ENCODE data around the gene NSUN5. TPM values are rescaled to one million over a fixed set of nuclear protein-coding genes. Genes with fewer than 3 reads are reported as not detected.

Gene NSUN5
- total and polyA plus RNA-seq, 2 of the 8 experiments (the other 6 are each of a cell fraction or from before 2014, with no cell fraction given): 56.2 to 89.0 TPM

GRCh38 chr7:73341877-73342276 is 33.3 kb upstream of the NSUN5 start (continued):
- no peak for TF ChIP-seq ATF2 (IDR thresholded peaks at IDR 0.05; ENCODE audit: low read length)
